NT2/D1 (cell line): ENCODE data around the gene BRINP1.
A peak's percentile ranks its signal among the peaks of the same experiment; 100 is the strongest.
"Not testable (repeated sequence)": the region's sequence is repeated elsewhere in the genome, so short reads cannot be mapped to it uniquely, and the experiment has no call there.

Experiments used
- DNase-seq: peaks from one replicate; pipeline ENCODE4 v3.0.0-alpha.2; 2011; ENCODE audit warnings: low read depth, low spot score
- H3K27me3 ChIP-seq: 2 replicates; pipeline ENCODE4 v1.6.0; 2011; ENCODE audit warnings: mild to moderate bottlenecking; ENCODE audit not compliant: insufficient read length, insufficient read depth
- H3K36me3 ChIP-seq: 2 replicates; pipeline ENCODE4 v1.6.1; 2011; ENCODE audit warnings: mild to moderate bottlenecking, low read length, mixed read lengths; ENCODE audit not compliant: insufficient read depth, insufficient read length
- H3K4me1 ChIP-seq: 2 replicates; pipeline ENCODE4 v1.5.1; 2011; ENCODE audit not compliant: insufficient read depth, insufficient read length
- H3K4me3 ChIP-seq: 2 replicates; pipeline ENCODE4 v1.5.1; 2011; ENCODE audit warnings: low read depth; ENCODE audit not compliant: insufficient read length
- H3K9ac ChIP-seq: 2 replicates; pipeline ENCODE4 v1.6.0; 2011; ENCODE audit warnings: low read depth; ENCODE audit not compliant: insufficient read length
- H3K9me3 ChIP-seq: 2 replicates; pipeline ENCODE4 v1.5.1; 2011; ENCODE audit warnings: mild to moderate bottlenecking, low read length; ENCODE audit not compliant: insufficient read depth
- SUZ12 ChIP-seq: IDR thresholded peaks from 2 replicates; pipeline ENCODE4 v1.6.1; 2011; ENCODE audit not compliant: insufficient read length, insufficient read depth; ENCODE audit errors: extremely low read depth
- YY1 ChIP-seq: IDR thresholded peaks from 2 replicates; pipeline ENCODE4 v1.6.1; 2011; ENCODE audit not compliant: insufficient read length, insufficient read depth
- ZNF274 ChIP-seq: IDR thresholded peaks from 2 replicates; pipeline ENCODE4 v1.6.1; 2011; ENCODE audit warnings: mild to moderate bottlenecking, low read depth, low read length

BRINP1 gene

GRCh38 chr9:119181561-119181960 is 187.7 kb downstream of the BRINP1 start:
- Histone ChIP-seq H3K9ac (no peak overlapping the region), H3K36me3 (no peaks in the 10 kb centered on the region), H3K4me1 (no peaks in the 10 kb centered on the region), H3K9me3 (no peaks in the 10 kb centered on the region), H3K4me3 (no peak overlapping the region), H3K27me3 (no peaks in the 10 kb centered on the region)
- no peak for TF ChIP-seq SUZ12
- no peak for TF ChIP-seq ZNF274
- no peak for TF ChIP-seq YY1
- no peak for DNase-seq

GRCh38 chr9:119180897-119181296 is 188.3 kb downstream of the BRINP1 start:
- H3K4me1 ChIP-seq: no peaks in the 10 kb centered on the region
- DNase-seq: no peak
- H3K36me3 ChIP-seq: no peaks in the 10 kb centered on the region
- TF ChIP-seq YY1 (no peak), SUZ12 (no peak), ZNF274 (no peak)
- no peaks in the 10 kb centered on the region for H3K9me3 ChIP-seq
- H3K9ac ChIP-seq: no peak overlapping the region
- no peaks in the 10 kb centered on the region for H3K27me3 ChIP-seq
- no peak overlapping the region for H3K4me3 ChIP-seq

GRCh38 chr9:119179701-119180100 is 189.5 kb downstream of the BRINP1 start:
- no peak for DNase-seq
- Histone ChIP-seq H3K4me1 (no peaks in the 10 kb centered on the region), H3K36me3 (no peaks in the 10 kb centered on the region), H3K4me3 (no peak overlapping the region), H3K9me3 (no peaks in the 10 kb centered on the region), H3K27me3 (no peaks in the 10 kb centered on the region), H3K9ac (no peak overlapping the region)
- TF ChIP-seq SUZ12 (no peak), YY1 (no peak), ZNF274 (no peak)

GRCh38 chr9:119177196-119177595 is 192.0 kb downstream of the BRINP1 start:
- Histone ChIP-seq H3K4me1 (no peaks in the 10 kb centered on the region), H3K4me3 (no peak overlapping the region), H3K36me3 (no peaks in the 10 kb centered on the region), H3K27me3 (no peaks in the 10 kb centered on the region), H3K9ac (no peak overlapping the region), H3K9me3 (no peaks in the 10 kb centered on the region)
- TF ChIP-seq YY1: no peak
- TF ChIP-seq ZNF274: no peak
- no peak for TF ChIP-seq SUZ12
- DNase-seq: no peak

- H3K36me3 ChIP-seq: no peaks in the 10 kb centered on the region
- DNase-seq: no peak
- no peaks in the 10 kb centered on the region for H3K27me3 ChIP-seq
- no peak overlapping the region for H3K9ac ChIP-seq
- H3K4me1 ChIP-seq: no peaks in the 10 kb centered on the region
- H3K9me3 ChIP-seq: no peaks in the 10 kb centered on the region
- no peak overlapping the region for H3K4me3 ChIP-seq
- TF ChIP-seq SUZ12: no peak
- TF ChIP-seq YY1: no peak
- TF ChIP-seq ZNF274: no peak
These were observed 193.7 kb downstream of the BRINP1 start for GRCh38 chr9:119175581-119175980.

- H3K9ac ChIP-seq, H3K27me3 ChIP-seq, H3K4me1 ChIP-seq, H3K9me3 ChIP-seq: not testable (repeated sequence)
- DNase-seq: peak; percentile 38
- Histone ChIP-seq H3K4me3 (peak overlapping the region; percentile 15), H3K36me3 (peaks cover 12% of the 10 kb centered on the region)
These were observed 200.0 kb downstream of the BRINP1 start for GRCh38 chr9:119169222-119169621.

- Histone ChIP-seq H3K9me3 (peaks cover 6% of the 10 kb centered on the region; the same call in 1 of the 2 replicates), H3K9ac (no peak overlapping the region), H3K27me3 (no peaks in the 10 kb centered on the region), H3K4me1 (no peaks in the 10 kb centered on the region), H3K36me3 (peaks cover 12% of the 10 kb centered on the region), H3K4me3 (no peak overlapping the region)
- no peak for TF ChIP-seq SUZ12
- no peak for TF ChIP-seq YY1
- no peak for TF ChIP-seq ZNF274
- no peak for DNase-seq
These were observed 201.4 kb downstream of the BRINP1 start for GRCh38 chr9:119167876-119168275.

GRCh38 chr9:119167267-119167666 is 202.0 kb downstream of the BRINP1 start:
- no peak for TF ChIP-seq YY1
- no peak for TF ChIP-seq SUZ12
- TF ChIP-seq ZNF274: no peak
- DNase-seq: no peak
- H3K4me3 ChIP-seq: no peak overlapping the region
- peaks cover 6% of the 10 kb centered on the region; the same call in 1 of the 2 replicates for H3K9me3 ChIP-seq
- H3K27me3 ChIP-seq: no peaks in the 10 kb centered on the region
- H3K36me3 ChIP-seq: peaks cover 12% of the 10 kb centered on the region
- H3K4me1 ChIP-seq: no peaks in the 10 kb centered on the region
- no peak overlapping the region for H3K9ac ChIP-seq
